22Rv1 (cell line): ENCODE results near the gene ENTHD1.

Experiments
- H3K27ac ChIP-seq: fragments of 450-650 bp; 2 replicates; pipeline ENCODE4 v1.5.1; 2017
- CTCF ChIP-seq: fragments of 450-650 bp; IDR thresholded peaks from 2 replicates; pipeline ENCODE4 v1.5.1; 2017; ENCODE audit warnings: mild to moderate bottlenecking
- ZFX ChIP-seq: fragments of 450-650 bp; IDR thresholded peaks from 2 replicates; pipeline ENCODE4 v1.6.1; 2017; ENCODE audit warnings: antibody characterized with exemption, borderline replicate concordance

The ENTHD1 gene

GRCh38 chr22:39777716-39778454 is 115.7 kb downstream of the ENTHD1 start:
- H3K27ac ChIP-seq: no peak overlapping the region
- no peak for TF ChIP-seq CTCF
- TF ChIP-seq ZFX: no peak

GRCh38 chr22:39776295-39777009 is 117.1 kb downstream of the ENTHD1 start:
- H3K27ac ChIP-seq: no peak overlapping the region
- TF ChIP-seq CTCF (no peak), ZFX (no peak)

GRCh38 chr22:39773976-39774539 is 119.5 kb downstream of the ENTHD1 start:
- TF ChIP-seq CTCF (no peak), ZFX (no peak)
- H3K27ac ChIP-seq: no peak overlapping the region

- TF ChIP-seq ZFX (no peak), CTCF (no peak)
Measured at GRCh38 chr22:39773503-39773902, 120.1 kb downstream of the ENTHD1 start.

GRCh38 chr22:39771486-39771885 is 122.1 kb downstream of the ENTHD1 start:
- TF ChIP-seq CTCF: no peak
- no peak for TF ChIP-seq ZFX
- no peak overlapping the region for H3K27ac ChIP-seq

More at GRCh38 chr22:39773503-39773902, 120.1 kb downstream of the ENTHD1 start:
- no peak overlapping the region for H3K27ac ChIP-seq

- TF ChIP-seq CTCF: no peak
- H3K27ac ChIP-seq: no peak overlapping the region
Measured at GRCh38 chr22:39765661-39766060, 127.9 kb downstream of the ENTHD1 start.

- no peak overlapping the region for H3K27ac ChIP-seq
- no peak for TF ChIP-seq ZFX
- TF ChIP-seq CTCF: no peak
Measured at GRCh38 chr22:39765046-39765445, 128.5 kb downstream of the ENTHD1 start.
